Erythroblast (primary cell): ENCODE data around the gene GNAO1.

ENCODE experiments used
- DNase-seq, 2 experiments: peaks; one replicate each; lab custom pipeline; 2025; lab: John Stamatoyannopoulos, UW
- GATA1 ChIP-seq: IDR thresholded peaks from 2 replicates; pipeline ENCODE4 v1.6.1; 2011; ENCODE audit warnings: low read depth, mild to moderate bottlenecking, control low read depth, low read length, moderate library complexity
- POLR2A ChIP-seq: IDR thresholded peaks from 2 replicates; pipeline ENCODE4 v1.6.1; 2011; ENCODE audit warnings: mild to moderate bottlenecking, low read length

GNAO1 gene

DNA sequence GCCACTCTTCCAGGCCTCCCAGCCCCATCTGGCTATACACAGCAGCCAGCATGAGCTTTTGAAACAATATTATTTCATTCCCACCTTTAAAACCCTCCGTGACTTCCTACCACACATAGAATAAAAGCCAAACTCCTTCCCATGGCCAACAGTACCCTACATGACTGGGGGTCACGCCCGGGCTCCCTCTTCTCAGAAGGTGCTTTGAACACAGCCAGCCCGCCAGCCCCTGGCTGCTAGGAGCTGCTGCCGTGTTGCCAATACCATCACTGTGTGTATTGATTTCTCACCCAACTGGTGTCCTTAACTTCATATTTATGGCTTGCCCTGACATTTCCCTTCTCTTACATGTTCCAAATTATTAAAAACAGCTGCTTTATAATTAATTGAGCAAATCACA lies 111.2 kb downstream of the GNAO1 start:
- TF ChIP-seq GATA1 (no peak), POLR2A (no peak)
- DNase-seq: no peak

DNA sequence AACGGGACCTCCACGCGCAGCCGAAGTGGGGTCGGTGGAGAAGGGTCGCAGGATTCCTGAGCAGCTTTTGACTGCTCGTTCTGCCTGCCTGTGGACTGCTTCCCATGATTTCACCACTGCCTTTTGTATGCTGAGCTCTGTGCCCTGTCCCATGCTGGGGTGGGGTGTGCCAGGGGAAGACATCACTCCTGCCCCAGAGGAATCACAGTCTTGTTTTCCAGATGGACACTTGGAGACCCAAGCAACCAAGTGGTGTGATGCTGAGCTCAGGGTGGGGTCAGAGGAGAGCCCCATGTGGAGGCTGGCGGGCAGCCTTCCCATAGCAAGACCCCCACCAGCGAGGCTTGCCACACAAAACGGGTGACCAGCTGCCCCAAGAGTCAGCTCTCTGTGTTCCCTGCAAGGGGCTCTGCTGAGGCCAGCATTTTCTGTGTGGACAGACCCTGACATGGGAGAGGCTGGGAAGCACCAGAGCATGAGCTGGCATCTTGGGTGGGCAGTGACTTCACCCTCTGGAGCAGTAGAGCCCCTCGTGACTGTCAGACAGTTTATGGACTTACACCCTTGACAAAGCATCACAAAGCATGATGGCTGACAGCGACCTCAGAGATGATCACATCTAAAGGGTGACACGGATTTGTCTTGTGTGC lies 111.9 kb downstream of the GNAO1 start:
- TF ChIP-seq POLR2A (no peak), GATA1 (no peak)
- no peak for DNase-seq

DNA sequence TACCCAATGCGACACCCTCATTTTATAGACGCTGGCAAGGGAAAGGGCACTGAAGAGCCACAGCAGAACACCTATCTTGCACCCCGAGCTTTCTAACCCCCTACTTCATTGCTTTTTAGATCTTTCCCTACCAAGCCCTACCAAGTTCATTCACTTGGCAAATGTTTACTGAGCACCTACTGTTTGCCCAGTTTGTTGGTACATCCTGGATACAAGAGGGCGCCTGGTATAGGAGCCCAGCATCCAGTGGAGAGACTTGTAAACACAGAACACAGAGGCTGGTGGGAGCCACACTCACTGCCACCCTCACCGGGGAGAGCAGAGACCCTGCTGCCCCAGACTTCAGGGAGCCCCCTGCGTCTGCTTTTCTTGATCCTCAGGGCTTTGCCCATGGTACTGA lies 112.6 kb downstream of the GNAO1 start:
- no peak for TF ChIP-seq GATA1
- no peak for TF ChIP-seq POLR2A
- no peak for DNase-seq

DNA sequence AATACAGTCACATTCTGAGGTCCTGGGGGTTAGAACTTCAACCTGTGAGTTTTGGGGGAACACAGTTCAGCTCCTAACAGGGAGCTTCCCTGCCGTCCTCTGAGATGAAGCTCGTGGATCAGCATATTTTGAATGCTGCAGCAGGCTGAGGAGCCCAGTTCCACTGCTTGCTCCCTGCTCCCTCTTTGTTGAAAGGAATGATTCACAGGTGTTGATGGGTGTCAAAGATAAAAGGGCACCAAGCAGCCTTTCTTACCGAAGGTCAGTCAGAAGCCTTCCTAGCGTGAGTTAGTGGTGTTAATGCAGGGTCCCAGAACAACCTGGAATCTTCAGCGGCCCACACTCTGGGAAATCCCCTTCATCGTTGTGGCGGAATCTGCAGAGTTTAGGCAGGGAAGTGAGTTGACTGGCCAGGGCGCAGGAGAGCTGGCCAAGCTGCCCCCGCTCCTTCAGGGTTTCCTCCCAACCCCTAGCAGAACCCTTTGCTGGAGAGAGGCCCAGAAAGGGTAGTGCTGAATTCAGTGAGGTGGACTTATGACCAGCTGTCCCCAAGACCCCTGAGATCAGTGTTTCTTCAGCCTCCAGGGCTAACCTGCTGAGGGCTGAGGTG lies 114.8 kb downstream of the GNAO1 start:
- DNase-seq: no peak

DNA sequence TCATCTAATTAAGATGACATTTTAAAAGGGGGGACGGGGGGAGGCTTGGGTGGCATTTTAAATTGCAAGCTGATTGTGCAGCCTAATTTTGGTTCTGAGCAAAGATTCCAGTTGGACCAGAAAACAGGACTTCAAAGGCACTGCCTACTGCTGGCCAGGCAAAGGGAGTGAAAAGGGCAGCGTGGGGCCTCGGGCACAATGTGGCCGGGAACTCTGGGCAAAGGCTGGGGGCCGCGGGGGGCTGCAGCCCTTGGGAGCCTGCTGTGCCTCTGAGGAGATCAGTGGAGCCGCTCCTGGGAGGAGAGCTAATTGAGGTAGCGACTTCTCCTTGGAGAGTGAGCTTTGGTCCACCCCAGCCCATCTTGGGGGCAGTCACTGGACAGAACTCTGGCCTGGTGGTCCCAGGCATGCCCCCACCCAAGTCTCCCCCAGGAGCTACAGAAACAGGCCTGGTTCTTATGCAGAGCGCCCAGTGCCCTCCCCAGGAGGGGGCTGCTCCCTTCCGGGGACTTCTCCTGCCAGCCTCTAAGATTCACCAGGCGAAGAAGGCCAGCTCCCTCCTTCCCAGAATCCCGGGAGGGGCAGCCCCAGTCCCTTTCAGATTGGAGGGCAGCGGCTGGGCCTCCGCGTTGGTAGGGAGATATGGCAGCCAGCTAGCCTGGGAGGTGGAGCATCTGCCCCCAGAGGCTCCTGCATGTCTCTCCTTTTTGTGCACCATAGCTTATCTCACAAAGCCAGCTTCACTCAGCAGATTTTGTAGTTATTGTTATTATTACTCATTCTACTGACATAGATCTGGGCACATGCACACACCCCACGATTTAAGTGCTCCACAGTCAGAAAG lies 115.6 kb downstream of the GNAO1 start:
- no peak for TF ChIP-seq POLR2A
- no peak for TF ChIP-seq GATA1
- DNase-seq: peak in 1 of 2 experiments; percentile 9

More for the DNA sequence above, 114.8 kb downstream of the GNAO1 start:
- no peak for TF ChIP-seq POLR2A
- TF ChIP-seq GATA1: no peak

DNA sequence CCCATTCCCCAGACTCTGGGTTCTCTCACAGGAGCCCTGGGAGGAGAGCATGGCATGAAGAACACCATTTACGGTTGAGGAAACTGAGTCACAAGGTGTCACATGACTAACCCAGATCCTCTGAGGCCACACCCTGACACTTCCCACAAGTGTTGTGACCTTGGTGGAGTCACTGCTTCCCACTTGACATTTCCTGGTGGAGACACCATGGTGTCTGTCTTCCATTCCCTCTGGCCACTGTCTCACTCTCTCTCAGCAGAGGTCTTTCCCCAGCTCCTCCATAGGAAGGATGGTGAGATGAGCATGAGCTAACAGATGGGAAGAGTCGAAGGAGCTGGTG lies 116.2 kb downstream of the GNAO1 start:
- no peak for TF ChIP-seq GATA1
- TF ChIP-seq POLR2A: no peak
- no peak for DNase-seq

DNA sequence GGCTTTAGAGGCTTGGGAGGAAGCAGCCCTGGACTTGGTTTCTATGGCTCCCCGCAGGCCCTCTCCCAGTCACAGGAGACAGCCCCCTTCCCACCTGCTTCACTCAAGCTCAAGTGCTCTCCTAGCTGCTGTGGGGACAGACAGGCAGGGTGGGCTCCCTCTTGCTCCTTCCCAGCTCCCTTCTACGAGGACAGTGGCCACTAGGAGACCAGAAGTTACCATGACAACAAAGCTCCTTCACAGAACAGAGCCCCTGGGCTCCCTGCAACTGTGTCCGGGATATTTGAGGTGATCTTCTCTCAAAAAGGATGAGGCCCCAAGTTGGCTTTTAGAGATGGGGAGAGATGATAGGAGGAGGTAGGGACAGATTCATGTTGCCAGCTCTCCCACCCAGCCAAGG lies 117.7 kb downstream of the GNAO1 start:
- TF ChIP-seq GATA1 (no peak), POLR2A (no peak)
- DNase-seq: no peak

DNA sequence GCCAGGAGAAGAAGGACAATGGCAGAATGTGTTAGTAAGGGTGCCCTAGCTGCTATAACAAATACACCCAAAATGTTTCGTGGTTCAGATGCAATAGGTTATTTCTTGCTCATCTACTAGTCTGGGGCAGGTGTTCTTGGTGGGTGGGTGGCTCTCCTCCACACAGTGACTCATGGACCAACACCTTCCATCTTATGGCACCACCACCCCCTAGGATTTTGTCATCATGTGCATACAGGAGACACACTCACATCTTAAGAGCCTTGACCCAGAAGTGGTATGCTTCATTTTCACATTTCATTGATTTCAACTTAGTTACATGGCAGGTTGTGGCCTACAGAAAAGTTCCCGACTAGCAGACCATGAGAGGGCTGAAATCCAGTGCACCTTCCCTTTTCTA lies 119.4 kb downstream of the GNAO1 start:
- TF ChIP-seq GATA1 (no peak), POLR2A (no peak)
- DNase-seq: no peak

DNA sequence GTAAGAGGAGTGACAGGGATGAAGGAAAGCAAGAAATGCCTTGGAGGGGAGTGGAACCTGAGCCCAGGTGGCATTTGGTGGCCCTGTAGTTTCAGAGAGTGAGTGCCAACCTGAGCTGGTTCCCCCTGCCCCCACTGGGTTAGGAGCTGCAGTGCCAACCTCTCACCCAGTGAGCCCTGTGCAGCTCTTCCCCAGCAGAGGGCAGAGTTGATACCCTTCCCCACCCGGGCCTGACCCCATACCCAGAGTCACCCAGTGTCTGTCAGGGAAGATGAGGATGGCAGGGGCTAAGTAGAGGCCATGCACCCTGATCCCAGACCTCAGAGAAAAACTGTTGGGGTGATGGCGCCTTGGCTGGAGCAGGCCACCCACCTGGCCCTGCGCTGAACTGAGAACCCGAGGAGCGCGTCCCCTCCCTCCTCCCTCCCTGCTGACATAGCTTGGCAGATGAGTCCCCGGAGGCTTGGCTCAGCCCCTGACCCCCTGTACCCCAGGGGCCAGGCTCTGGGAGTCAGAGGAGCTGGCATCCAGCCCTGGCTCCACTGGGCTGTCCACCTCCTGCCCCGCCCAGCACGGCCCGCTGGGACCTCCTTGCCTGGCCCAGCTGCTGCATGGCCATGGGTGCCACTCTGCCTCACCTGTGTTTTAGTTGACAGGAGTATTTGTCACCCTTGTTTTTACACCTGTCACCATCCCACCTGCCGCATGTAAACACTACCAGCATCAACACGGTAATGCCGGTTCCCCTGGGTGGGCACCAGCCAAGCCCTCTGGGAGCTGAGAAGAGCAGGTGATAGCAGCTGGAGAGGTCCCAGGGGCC lies 120.1 kb downstream of the GNAO1 start:
- no peak for TF ChIP-seq POLR2A
- TF ChIP-seq GATA1: no peak
- no peak for DNase-seq

DNA sequence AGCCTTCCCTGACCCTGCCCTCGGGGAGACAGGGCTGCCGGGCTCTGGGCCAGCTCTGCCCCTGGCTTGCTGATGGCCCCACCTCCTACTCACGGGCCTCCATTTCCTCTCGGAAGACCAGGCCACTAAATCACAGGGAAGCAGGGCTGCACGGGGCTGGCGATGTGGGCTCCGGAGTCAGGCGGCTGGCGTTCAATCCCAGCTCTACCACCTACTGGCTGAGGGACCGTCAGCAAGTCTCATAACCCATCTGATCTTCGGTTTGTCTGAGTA lies 120.7 kb downstream of the GNAO1 start:
- TF ChIP-seq GATA1: no peak
- TF ChIP-seq POLR2A: no peak
- DNase-seq: no peak

DNA sequence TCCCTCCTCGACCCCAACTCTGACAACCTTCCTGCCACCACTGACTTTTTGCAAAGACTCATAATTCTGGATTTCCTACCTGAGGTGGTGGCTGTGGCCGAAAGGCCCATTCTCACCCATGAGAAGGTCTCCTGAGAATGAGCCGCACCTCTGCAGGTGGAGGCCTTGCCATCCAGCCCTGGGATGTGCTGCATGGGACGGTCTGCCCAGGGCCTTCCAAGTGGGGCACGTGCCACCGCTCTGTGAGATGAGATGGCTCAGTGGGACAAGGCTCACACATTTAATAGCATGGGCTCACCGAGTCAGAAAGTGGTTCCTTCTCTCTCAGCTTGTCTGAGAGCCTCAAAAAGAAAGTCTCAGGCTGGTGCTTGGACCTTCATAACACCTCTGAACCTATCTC lies 121.3 kb downstream of the GNAO1 start:
- no peak for DNase-seq
- TF ChIP-seq POLR2A (no peak), GATA1 (no peak)

DNA sequence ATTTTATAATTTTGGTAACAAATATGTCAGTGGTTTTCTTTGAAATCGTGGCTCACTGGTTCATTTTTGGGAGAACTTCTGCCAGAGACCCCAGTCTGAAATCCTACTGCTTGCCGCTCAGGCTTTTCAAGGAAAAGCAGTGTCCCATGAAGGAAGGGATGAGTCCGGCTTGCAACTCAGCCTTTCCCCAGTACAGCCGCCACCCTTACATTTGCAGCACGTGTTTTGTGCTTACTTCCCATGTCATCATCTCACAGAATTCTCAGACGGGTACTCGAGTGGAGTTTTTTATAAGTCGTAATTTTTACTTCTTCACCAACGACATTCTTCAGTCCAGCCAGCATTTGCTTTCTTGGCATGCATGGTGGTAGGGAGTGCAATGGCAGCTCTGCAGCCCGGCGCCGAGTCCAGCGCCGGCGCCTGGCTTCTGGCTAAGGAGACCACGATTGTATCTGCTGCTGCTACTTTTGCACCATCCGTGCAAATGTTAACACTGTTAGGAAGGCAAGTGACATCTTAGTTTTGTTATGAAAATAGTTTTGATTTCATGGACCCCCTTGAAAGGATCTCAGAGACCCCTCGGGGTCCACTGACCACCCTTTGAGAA lies 123.1 kb downstream of the GNAO1 start:
- no peak for DNase-seq
- no peak for TF ChIP-seq POLR2A
- no peak for TF ChIP-seq GATA1

DNA sequence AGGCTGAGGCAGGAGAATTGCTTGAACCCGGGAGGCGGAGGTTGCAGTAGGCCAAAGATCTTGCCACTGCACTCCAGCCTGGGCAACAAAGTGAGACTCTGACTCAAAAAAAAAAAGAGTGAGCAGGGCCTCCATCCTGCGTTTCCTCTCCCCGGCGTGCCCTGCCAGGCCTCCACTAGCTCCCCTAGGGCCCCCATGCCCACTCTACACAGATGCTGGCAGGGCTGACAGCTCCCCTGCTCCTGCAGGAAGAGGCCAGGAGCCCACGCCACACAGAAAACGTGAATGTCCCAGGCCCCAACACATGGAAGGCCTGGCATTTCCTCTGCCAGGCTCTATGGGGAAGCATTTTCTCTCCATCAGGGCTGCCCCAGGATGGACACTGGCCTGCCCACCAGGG lies 124.7 kb downstream of the GNAO1 start:
- no peak for DNase-seq
- TF ChIP-seq GATA1: no peak
- TF ChIP-seq POLR2A: no peak

DNA sequence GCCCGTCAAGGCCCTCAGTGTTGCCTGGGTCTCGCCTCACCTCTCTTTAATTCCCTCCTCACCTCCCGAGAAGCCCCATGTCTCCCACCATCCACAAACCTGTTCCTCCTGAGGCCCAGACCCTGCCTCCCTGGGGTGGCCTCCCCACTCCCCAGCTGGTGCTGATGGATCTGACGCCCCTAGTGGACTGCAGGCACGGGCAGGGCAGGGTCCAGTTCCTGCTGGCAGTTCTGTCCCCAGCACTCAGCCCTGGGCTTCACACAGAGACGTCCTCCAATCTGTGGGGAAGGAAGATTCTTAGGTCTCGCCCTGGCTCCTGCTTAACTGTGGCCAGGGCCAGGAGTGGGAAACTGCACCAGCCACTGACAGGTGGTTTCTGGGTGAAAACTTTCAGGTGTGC lies 125.3 kb downstream of the GNAO1 start:
- TF ChIP-seq GATA1 (no peak), POLR2A (no peak)
- no peak for DNase-seq
